HAP-1 (cell line): Measurements from ENCODE around the gene PJA2.

Experiments
- DNase-seq, 2 experiments: peaks; one replicate each; pipeline ENCODE4 v3.0.0-alpha.2; 2016 to 2020; ENCODE audit warnings: low spot score in 2 of 2
- H3K27me3 ChIP-seq: fragments of 250-450 bp; sonication (Bioruptor Pico); 2 replicates; pipeline ENCODE4 v1.5.1; 2020; ENCODE audit warnings: low read depth, mild to moderate bottlenecking, moderate library complexity
- H3K36me3 ChIP-seq: fragments of 250-450 bp; sonication (Bioruptor Pico); replicated peaks from 2 replicates; pipeline ENCODE4 v1.5.1; 2020; ENCODE audit warnings: mild to moderate bottlenecking
- H3K4me1 ChIP-seq: fragments of 250-450 bp; sonication (Bioruptor Pico); 2 replicates; pipeline ENCODE4 v1.5.1; 2020; ENCODE audit warnings: mild to moderate bottlenecking
- H3K4me3 ChIP-seq: fragments of 250-450 bp; sonication (Bioruptor Pico); 2 replicates; pipeline ENCODE4 v1.5.1; 2020; ENCODE audit warnings: mild to moderate bottlenecking, moderate library complexity
- H3K9me3 ChIP-seq: fragments of 250-450 bp; sonication (Bioruptor Pico); 2 replicates; pipeline ENCODE4 v1.5.1; 2020; ENCODE audit warnings: mild to moderate bottlenecking, moderate library complexity
- in situ Hi-C: fragments of 300-500 bp; cut with MboI; formaldehyde crosslinking; loops from 3 replicates; pipeline ENCODE4 v1.14.3; 2020; ENCODE audit warnings: low sequenced_read_pairs, inconsistent platforms, mixed read lengths

Gene PJA2

GRCh38 chr5:109325456-109325855 is 84.3 kb downstream of the PJA2 start:
- no peak overlapping the region for H3K4me3 ChIP-seq
- H3K4me1 ChIP-seq, result no peaks in the 10 kb centered on the region; the same call in 1 of the 2 replicates
- DNase-seq, result no peak
- H3K27me3 ChIP-seq, result no peaks in the 10 kb centered on the region
- in situ Hi-C loops, result no loop called here
- H3K36me3 ChIP-seq, result no peaks in the 10 kb centered on the region
- no peaks in the 10 kb centered on the region for H3K9me3 ChIP-seq

DNA sequence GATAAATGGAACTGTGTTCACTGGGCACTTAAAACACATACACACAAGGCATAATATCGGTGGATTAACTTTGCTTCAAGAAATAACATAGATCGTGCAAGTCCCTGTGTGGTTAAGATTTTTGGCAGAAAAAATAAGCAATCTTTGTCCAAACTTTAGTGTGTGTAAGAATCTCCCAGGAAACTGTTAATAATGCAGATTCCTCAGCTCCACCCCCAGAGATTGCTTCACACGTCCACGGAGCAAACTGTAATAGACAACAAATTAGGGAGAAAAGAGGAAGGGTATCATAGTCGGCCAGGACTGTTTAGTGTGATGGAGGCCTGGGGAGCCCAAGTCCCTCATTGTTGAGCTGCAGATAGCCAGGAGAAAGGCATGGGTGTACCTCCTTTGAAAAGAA is 84.8 kb downstream of the PJA2 start:
- Histone ChIP-seq H3K27me3 (no peaks in the 10 kb centered on the region), H3K4me3 (no peak overlapping the region), H3K36me3 (no peaks in the 10 kb centered on the region), H3K9me3 (no peaks in the 10 kb centered on the region), H3K4me1 (no peaks in the 10 kb centered on the region; the same call in 1 of the 2 replicates)
- in situ Hi-C loops, result no loop called here
- DNase-seq, result no peak

DNA sequence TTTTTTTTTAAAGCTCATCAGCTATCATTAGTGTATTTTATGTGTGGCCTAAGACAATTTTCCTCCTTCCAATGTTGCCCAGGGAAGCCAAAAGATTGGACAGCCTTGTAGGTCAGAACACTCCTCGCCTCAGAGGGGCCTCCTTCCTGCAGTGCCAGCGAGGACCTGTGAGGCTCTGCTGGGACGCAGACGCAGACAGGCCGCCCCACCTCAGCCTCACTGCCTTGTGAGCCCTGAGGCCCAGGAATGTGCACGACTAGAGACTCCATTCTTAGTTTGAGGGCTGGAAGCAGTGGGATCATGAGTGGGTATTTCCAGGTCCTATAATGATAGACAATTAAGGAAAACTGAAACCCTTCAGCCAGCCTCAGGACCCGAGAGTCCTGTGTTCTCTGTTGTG is 85.4 kb downstream of the PJA2 start:
- H3K4me1 ChIP-seq, result no peaks in the 10 kb centered on the region; the same call in 1 of the 2 replicates
- in situ Hi-C loops, result no loop called here
- H3K27me3 ChIP-seq, result no peaks in the 10 kb centered on the region
- H3K36me3 ChIP-seq, result no peaks in the 10 kb centered on the region
- H3K4me3 ChIP-seq, result no peak overlapping the region
- no peaks in the 10 kb centered on the region for H3K9me3 ChIP-seq
- no peak for DNase-seq

DNA sequence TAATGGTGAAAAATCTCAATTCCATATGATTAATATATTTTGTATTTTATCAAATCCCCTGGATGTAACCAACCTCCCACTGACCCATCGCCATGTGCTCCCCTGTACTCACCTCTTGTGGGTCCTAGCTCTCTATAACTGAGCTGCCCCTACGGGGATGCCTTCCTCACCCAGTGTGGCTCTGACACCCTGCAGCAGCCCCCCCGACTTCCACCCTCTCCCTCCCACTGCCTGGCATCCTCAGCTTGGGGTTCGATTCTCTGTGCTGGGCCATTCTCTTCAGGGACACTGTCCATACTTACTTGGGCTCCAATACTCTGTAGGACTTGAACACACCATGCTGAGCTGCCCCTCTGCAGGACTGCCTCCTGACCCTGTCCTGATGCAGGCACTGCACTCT is 87.1 kb downstream of the PJA2 start:
- in situ Hi-C loops, result no loop called here
- no peak overlapping the region for H3K4me3 ChIP-seq
- no peaks in the 10 kb centered on the region; the same call in 1 of the 2 replicates for H3K4me1 ChIP-seq
- no peak for DNase-seq
- H3K9me3 ChIP-seq, result no peaks in the 10 kb centered on the region
- H3K36me3 ChIP-seq, result no peaks in the 10 kb centered on the region
- H3K27me3 ChIP-seq, result no peaks in the 10 kb centered on the region

DNA sequence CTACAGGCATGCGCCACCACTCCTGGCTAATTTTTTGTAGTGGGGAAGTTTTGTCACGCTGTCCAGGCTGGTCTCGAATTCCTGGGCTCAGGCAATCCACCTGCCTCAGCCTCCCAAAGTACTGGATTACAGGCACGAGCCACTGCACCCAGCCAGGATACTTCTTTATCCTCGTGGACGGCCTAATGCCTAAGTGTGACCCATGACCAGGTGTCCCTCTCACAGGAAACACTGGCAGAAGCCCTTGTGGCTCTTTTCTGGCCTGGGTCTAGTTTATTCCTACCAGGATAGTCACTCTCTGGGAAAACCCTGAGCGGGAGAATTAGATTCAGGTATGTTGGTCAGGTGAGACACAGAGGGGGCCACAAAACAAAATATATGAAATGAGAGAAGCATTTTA is 90.4 kb downstream of the PJA2 start:
- in situ Hi-C loops, result no loop called here
- H3K4me3 ChIP-seq, result no peak overlapping the region
- no peaks in the 10 kb centered on the region for H3K36me3 ChIP-seq
- no peak for DNase-seq
- H3K9me3 ChIP-seq, result no peaks in the 10 kb centered on the region
- no peaks in the 10 kb centered on the region for H3K27me3 ChIP-seq
- no peaks in the 10 kb centered on the region for H3K4me1 ChIP-seq

DNA sequence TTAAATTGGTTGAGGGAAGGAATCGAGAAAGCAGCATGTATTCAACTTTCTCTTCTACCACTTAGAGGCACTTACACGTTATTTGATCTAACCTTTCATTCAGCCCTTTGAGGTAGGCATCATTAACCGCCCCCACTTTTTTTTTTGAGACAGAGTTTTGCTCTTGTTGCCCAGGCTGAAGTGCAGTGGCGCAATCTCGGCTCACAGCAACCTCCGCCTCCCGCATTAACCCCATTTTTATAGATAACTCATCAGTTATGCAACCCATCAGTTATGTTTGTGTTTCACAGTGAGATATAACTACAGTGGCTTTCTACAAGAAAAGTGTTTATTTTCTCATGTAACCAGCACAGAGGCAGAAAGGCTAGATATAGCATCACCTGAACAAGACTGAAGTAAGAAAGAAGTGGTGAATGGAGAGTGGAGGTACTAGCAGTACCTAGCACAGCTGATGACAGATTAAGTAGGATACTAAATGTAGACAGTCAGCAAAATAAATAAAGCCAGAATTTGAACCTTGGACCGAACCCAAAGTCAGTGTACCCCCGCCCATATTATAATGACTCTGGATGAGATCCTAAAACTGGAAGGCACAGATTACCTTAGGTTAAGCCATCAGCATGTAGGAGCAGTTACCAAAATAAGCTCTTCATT is 91.2 kb downstream of the PJA2 start:
- in situ Hi-C loops, result no loop called here
- no peaks in the 10 kb centered on the region for H3K9me3 ChIP-seq
- no peaks in the 10 kb centered on the region for H3K4me1 ChIP-seq
- H3K27me3 ChIP-seq, result no peaks in the 10 kb centered on the region
- no peak for DNase-seq
- H3K36me3 ChIP-seq, result no peaks in the 10 kb centered on the region
- H3K4me3 ChIP-seq, result no peak overlapping the region

GRCh38 chr5:109316634-109317033 is 93.1 kb downstream of the PJA2 start:
- Histone ChIP-seq H3K36me3 (no peaks in the 10 kb centered on the region), H3K9me3 (no peaks in the 10 kb centered on the region), H3K4me3 (no peak overlapping the region), H3K27me3 (no peaks in the 10 kb centered on the region), H3K4me1 (no peaks in the 10 kb centered on the region)
- in situ Hi-C loops, result no loop called here
- DNase-seq, result no peak

DNA sequence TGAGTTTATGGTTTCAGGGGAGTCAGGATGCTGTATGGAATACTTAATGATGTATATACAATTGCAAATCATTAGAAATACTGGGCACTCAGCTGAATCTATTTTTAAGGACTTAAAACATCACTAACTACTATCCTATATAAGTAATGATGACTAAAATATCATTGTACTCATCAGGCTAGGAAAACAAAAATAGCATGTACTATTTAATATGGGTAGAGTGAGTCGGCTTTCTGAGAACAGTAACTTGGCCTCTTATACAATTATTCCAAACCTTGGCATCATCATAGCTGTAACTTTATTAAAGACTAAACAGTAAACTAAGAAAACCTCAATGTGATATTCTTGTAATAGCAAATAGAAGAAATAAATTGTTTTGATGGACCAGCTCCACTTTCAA is 94.5 kb downstream of the PJA2 start:
- Histone ChIP-seq H3K36me3 (no peaks in the 10 kb centered on the region), H3K4me3 (no peak overlapping the region), H3K27me3 (no peaks in the 10 kb centered on the region), H3K4me1 (no peaks in the 10 kb centered on the region), H3K9me3 (no peaks in the 10 kb centered on the region)
- in situ Hi-C loops, result no loop called here
- DNase-seq, result no peak

GRCh38 chr5:109313127-109313526 is 96.6 kb downstream of the PJA2 start:
- in situ Hi-C loops, result no loop called here
- DNase-seq, result no peak
- H3K27me3 ChIP-seq, result no peaks in the 10 kb centered on the region

DNA sequence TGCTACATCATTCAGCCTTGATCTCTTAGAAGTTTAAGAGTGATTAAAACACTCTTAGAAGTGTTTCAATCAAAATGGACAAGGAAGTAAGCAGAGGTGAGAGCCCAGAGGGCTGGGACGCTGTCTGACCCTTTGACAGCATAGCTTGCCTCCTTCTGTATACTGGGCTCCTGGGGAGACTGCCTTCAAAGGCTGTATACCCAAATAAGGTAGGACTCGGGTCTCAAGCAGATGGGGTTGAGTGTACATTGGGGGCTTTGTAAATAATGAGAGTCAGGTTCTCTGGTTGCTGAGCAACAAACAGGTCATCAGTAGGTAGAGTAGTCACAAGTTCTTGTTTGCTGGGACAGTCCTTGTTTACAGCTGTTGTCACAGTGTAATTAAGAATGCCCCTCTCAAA is 97.1 kb downstream of the PJA2 start:
- no peak overlapping the region for H3K4me3 ChIP-seq
- H3K36me3 ChIP-seq, result no peaks in the 10 kb centered on the region
- H3K27me3 ChIP-seq, result no peaks in the 10 kb centered on the region
- DNase-seq, result no peak
- H3K9me3 ChIP-seq, result no peaks in the 10 kb centered on the region
- no peaks in the 10 kb centered on the region for H3K4me1 ChIP-seq
- in situ Hi-C loops, result no loop called here

More at GRCh38 chr5:109313127-109313526, 96.6 kb downstream of the PJA2 start:
- Histone ChIP-seq H3K9me3 (no peaks in the 10 kb centered on the region), H3K4me1 (no peaks in the 10 kb centered on the region), H3K4me3 (no peak overlapping the region), H3K36me3 (no peaks in the 10 kb centered on the region)

- H3K27me3 ChIP-seq, result no peaks in the 10 kb centered on the region
- H3K36me3 ChIP-seq, result no peaks in the 10 kb centered on the region
- H3K4me3 ChIP-seq, result no peak overlapping the region
- in situ Hi-C loops, result no loop called here
- no peaks in the 10 kb centered on the region; the same call in 1 of the 2 replicates for H3K4me1 ChIP-seq
- no peak for DNase-seq
- H3K9me3 ChIP-seq, result no peaks in the 10 kb centered on the region
These were observed 99.5 kb downstream of the PJA2 start for GRCh38 chr5:109310315-109310714.

GRCh38 chr5:109309326-109310063 is 100.3 kb downstream of the PJA2 start:
- in situ Hi-C loops, result no loop called here
- Histone ChIP-seq H3K27me3 (no peaks in the 10 kb centered on the region), H3K4me3 (no peak overlapping the region), H3K4me1 (no peaks in the 10 kb centered on the region; the same call in 1 of the 2 replicates), H3K9me3 (no peaks in the 10 kb centered on the region), H3K36me3 (no peaks in the 10 kb centered on the region)
- no peak for DNase-seq

GRCh38 chr5:109307951-109308350 is 101.8 kb downstream of the PJA2 start:
- in situ Hi-C loops, result no loop called here
- Histone ChIP-seq H3K4me3 (no peak overlapping the region), H3K4me1 (no peaks in the 10 kb centered on the region; the same call in 1 of the 2 replicates), H3K9me3 (no peaks in the 10 kb centered on the region), H3K27me3 (no peaks in the 10 kb centered on the region), H3K36me3 (no peaks in the 10 kb centered on the region)
- DNase-seq, result no peak

DNA sequence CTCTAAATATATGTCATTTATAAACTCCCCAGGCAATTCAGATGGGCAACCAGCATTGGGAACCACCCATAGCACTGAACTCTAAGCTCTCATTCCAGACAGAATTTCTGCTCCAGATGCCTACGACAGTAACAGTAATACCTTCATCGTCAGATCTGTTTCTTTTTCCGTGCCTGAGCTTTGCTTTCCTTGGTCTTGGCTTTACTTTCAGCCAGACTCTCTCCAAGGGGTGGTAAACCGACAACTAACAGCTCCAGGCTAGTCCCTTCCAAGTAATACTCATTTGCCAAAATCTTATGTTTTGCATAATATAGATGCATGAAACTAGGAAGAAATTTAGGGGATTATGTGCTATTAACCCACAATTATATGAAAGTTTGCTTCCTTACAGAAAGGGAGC is 102.3 kb downstream of the PJA2 start:
- no peaks in the 10 kb centered on the region for H3K27me3 ChIP-seq
- in situ Hi-C loops, result no loop called here
- DNase-seq, result no peak
- no peaks in the 10 kb centered on the region; the same call in 1 of the 2 replicates for H3K4me1 ChIP-seq
- no peak overlapping the region for H3K4me3 ChIP-seq
- H3K9me3 ChIP-seq, result no peaks in the 10 kb centered on the region
- H3K36me3 ChIP-seq, result no peaks in the 10 kb centered on the region
